Progenitor cell of endocrine pancreas (in vitro differentiated cells): Measurements from ENCODE around the gene RGS14. TPM values are rescaled to one million over a fixed set of nuclear protein-coding genes. Genes with fewer than 3 reads are reported as not detected.
A peak's percentile ranks its signal among the peaks of the same experiment; 100 is the strongest.

Experiments used
- DNase-seq: peaks from one replicate; pipeline ENCODE4 v3.0.0; 2021; ENCODE audit warnings: low spot score; ENCODE audit not compliant: unreplicated experiment
- H3K27ac Mint-ChIP-seq: 2 replicates; pipeline ENCODE4 v1.8.0; 2021; ENCODE audit warnings: mild to moderate bottlenecking, moderate library complexity, mixed read lengths
- H3K27me3 Mint-ChIP-seq: 2 replicates; pipeline ENCODE4 v1.8.0; 2021; ENCODE audit warnings: mixed read lengths
- H3K36me3 Mint-ChIP-seq: 2 replicates; pipeline ENCODE4 v1.8.0; 2022; ENCODE audit warnings: mixed read lengths; ENCODE audit not compliant: insufficient read depth
- H3K4me1 Mint-ChIP-seq: 2 replicates; pipeline ENCODE4 v1.8.0; 2021; ENCODE audit warnings: low read depth, mixed read lengths
- H3K4me3 Mint-ChIP-seq: 2 replicates; pipeline ENCODE4 v1.8.0; 2021; ENCODE audit warnings: low read depth, mild to moderate bottlenecking, moderate library complexity, mixed read lengths
- H3K9me3 Mint-ChIP-seq: 2 replicates; pipeline ENCODE4 v1.8.0; 2021; ENCODE audit warnings: low read depth, mixed read lengths
- CTCF ChIP-seq: fragments of 200-600 bp; sonication (generic); IDR thresholded peaks from one replicate; pipeline ENCODE4 v1.5.0; 2021; ENCODE audit warnings: antibody characterized with exemption, mild to moderate bottlenecking; ENCODE audit not compliant: unreplicated experiment
- total RNA-seq: library from RNA; stranded (reverse); gene quantifications from 2 replicates; pipeline ENCODE4 v1.2.1, GENCODE V29; 2021

RGS14 gene
- total RNA-seq, 1 donor from 2014 or later: 13.0 TPM

- Mint-ChIP-seq H3K4me1 (peaks cover 7% of the 10 kb centered on the region), H3K27me3 (no peaks in the 10 kb centered on the region), H3K27ac (peak overlapping the region; percentile 34), H3K9me3 (no peaks in the 10 kb centered on the region), H3K36me3 (peaks cover 33% of the 10 kb centered on the region), H3K4me3 (no peak overlapping the region)
- TF ChIP-seq CTCF: no peak
- DNase-seq: no peak
Measured at GRCh38 chr5:177330991-177331842, 26.5 kb upstream of the RGS14 start.

- Mint-ChIP-seq H3K4me1 (peaks cover 3% of the 10 kb centered on the region), H3K4me3 (no peak overlapping the region), H3K36me3 (peaks cover 36% of the 10 kb centered on the region), H3K9me3 (no peaks in the 10 kb centered on the region), H3K27me3 (no peaks in the 10 kb centered on the region), H3K27ac (no peak overlapping the region)
- no peak for DNase-seq
- no peak for TF ChIP-seq CTCF
Measured at GRCh38 chr5:177332031-177332895, 25.5 kb upstream of the RGS14 start.

- DNase-seq: no peak
- no peak overlapping the region for H3K4me3 Mint-ChIP-seq
- TF ChIP-seq CTCF: no peak
- peaks cover 37% of the 10 kb centered on the region for H3K36me3 Mint-ChIP-seq
- H3K27ac Mint-ChIP-seq: no peak overlapping the region
- H3K9me3 Mint-ChIP-seq: no peaks in the 10 kb centered on the region
- no peaks in the 10 kb centered on the region for H3K27me3 Mint-ChIP-seq
- H3K4me1 Mint-ChIP-seq: peaks cover 2% of the 10 kb centered on the region
Measured at GRCh38 chr5:177332896-177333260, 24.8 kb upstream of the RGS14 start.

- TF ChIP-seq CTCF: no peak
- H3K36me3 Mint-ChIP-seq: peaks cover 37% of the 10 kb centered on the region
- H3K27ac Mint-ChIP-seq: no peak overlapping the region
- H3K9me3 Mint-ChIP-seq: no peaks in the 10 kb centered on the region
- H3K4me3 Mint-ChIP-seq: no peak overlapping the region
- no peaks in the 10 kb centered on the region for H3K27me3 Mint-ChIP-seq
- H3K4me1 Mint-ChIP-seq: peaks cover 2% of the 10 kb centered on the region
- no peak for DNase-seq
Measured at GRCh38 chr5:177333420-177334154, 24.1 kb upstream of the RGS14 start.

- Mint-ChIP-seq H3K27me3 (no peaks in the 10 kb centered on the region), H3K4me3 (no peak overlapping the region), H3K27ac (no peak overlapping the region)
Measured at GRCh38 chr5:177334155-177334551, 23.6 kb upstream of the RGS14 start.

More at GRCh38 chr5:177334155-177334551, 23.6 kb upstream of the RGS14 start:
- DNase-seq: no peak
- Mint-ChIP-seq H3K4me1 (peaks cover 2% of the 10 kb centered on the region), H3K9me3 (no peaks in the 10 kb centered on the region), H3K36me3 (peaks cover 37% of the 10 kb centered on the region)
- TF ChIP-seq CTCF: no peak
